Measurements from ENCODE around the gene WNK2.
"Not testable (repeated sequence)": the region's sequence is repeated elsewhere in the genome, so short reads cannot be mapped to it uniquely, and the experiment has no call there.

Gene WNK2

DNA sequence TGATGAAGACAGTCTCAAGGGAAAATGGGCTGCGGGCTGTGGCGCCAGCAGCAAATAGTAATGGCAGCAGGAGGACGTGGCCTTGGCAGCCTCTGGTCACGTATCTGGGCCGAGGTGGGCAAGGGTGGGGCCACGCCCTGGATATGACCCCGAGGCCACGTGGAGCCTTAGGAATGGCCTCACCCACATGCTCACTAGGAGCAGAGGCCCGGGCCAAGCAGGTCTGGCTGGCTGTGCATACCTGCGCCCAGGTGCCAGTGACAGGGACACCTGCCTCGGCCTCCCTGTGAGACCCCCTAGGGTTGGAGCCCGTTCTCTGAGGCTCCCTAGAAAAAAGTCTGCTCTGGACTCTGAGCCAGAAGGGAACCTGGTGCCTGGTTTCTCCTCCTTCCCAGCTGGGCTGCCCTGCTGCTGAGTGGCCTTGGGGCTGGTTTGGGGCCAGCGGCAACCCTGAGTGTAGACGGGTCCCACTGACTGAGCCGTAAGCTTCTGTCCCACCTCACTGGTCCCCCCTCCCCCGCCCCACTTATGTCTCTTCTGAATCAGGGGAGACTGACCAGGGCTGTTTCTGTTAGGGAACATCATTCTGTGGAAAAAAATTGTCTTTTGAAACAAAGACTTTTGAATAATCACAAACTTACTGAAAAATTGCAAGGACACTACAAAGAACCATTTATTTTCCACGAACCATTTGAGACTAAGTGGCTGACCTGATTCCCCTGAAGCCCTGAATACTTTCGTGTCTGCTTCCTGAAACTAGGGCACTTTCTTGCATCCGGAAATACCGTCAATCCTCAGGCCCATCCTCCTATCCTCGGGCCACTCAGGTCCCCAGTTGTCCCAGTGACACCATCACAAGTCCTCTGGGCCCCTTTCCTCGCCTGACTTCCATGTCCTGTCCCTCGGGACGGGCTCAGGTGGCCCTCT lies 60.8 kb downstream of the WNK2 start:
- no peaks in the 10 kb centered on the region for H3K9me3 ChIP-seq (ENCODE audit: insufficient read depth, low read depth, low read length)
- no peaks in the 10 kb centered on the region for H3K27me3 ChIP-seq (ENCODE audit: insufficient read depth, low read length)
- no peak overlapping the region for H3K9ac ChIP-seq (ENCODE audit: low read depth, low read length)
- no peak overlapping the region for H3K4me3 ChIP-seq (ENCODE audit: low read length)
- 93% methylated on average over 24 of the region's 24 CpGs for WGBS
- H3K36me3 ChIP-seq (ENCODE audit: insufficient read depth, low read length): peaks cover 4% of the 10 kb centered on the region; the same call in 1 of the 2 replicates
- peaks cover 11% of the 10 kb centered on the region; the same call in 1 of the 2 replicates for H3K4me1 ChIP-seq (ENCODE audit: insufficient read depth, low read length)
- H3K27ac ChIP-seq (ENCODE audit: low read depth, low read length): no peak overlapping the region

DNA sequence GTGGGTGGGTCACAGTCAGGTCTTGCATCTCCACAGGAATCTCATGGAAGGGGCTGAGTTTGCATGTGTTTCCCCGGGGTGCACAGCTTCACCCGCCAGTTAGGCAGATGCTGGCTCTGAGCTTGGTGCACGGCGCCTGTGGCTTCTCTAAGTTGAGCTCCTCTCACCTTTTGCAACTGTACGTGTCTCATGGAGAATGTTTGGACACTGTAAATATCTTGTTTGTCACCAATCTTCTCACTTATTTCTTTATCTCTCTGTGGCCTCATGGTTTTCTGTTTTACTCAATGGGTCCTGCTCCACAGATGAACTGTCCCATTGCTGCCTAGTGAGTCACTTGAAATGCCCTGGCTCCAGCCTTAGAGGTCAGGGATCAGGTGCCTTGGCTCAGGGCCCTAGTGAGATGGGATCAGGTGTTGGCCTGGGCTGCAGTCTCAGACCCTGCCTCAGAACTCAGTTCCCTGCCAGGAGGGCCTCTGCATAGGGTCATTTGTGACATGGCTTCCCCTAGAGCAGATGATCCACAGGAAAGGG lies 61.6 kb downstream of the WNK2 start:
- Histone ChIP-seq H3K4me1 (ENCODE audit: insufficient read depth, low read length) (peaks cover 11% of the 10 kb centered on the region; the same call in 1 of the 2 replicates), H3K9ac (ENCODE audit: low read depth, low read length) (no peak overlapping the region), H3K27ac (ENCODE audit: low read depth, low read length) (no peak overlapping the region), H3K4me3 (ENCODE audit: low read length) (no peak overlapping the region), H3K9me3 (ENCODE audit: insufficient read depth, low read depth, low read length) (no peaks in the 10 kb centered on the region), H3K27me3 (ENCODE audit: insufficient read depth, low read length) (no peaks in the 10 kb centered on the region), H3K36me3 (ENCODE audit: insufficient read depth, low read length) (peaks cover 7% of the 10 kb centered on the region)
- 92% methylated on average over 5 of the region's 5 CpGs for WGBS

DNA sequence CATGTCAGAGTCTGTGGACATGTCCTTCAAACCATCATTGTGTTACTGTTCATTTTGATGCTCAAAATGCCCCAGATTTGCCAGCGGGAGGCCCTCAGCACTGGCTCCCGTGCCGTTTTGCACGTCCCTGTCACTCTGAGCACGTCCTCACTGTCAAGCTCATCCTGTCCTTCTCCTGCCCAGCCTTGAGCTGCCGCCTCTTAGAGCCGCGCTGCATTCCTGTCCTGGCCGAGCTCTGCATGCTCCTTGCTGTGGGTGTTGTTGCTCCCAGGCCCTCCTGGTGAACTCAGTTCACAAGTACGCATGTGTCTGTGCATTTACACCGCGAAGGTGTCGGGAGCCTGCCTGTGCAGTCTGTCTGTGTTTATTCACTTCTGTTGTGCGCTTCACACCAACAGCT lies 62.2 kb downstream of the WNK2 start:
- Histone ChIP-seq H3K27me3 (ENCODE audit: insufficient read depth, low read length) (no peaks in the 10 kb centered on the region), H3K4me3 (ENCODE audit: low read length) (no peak overlapping the region), H3K36me3 (ENCODE audit: insufficient read depth, low read length) (peaks cover 5% of the 10 kb centered on the region), H3K27ac (ENCODE audit: low read depth, low read length) (no peak overlapping the region), H3K9me3 (ENCODE audit: insufficient read depth, low read depth, low read length) (no peaks in the 10 kb centered on the region), H3K9ac (ENCODE audit: low read depth, low read length) (no peak overlapping the region), H3K4me1 (ENCODE audit: insufficient read depth, low read length) (peaks cover 11% of the 10 kb centered on the region; the same call in 1 of the 2 replicates)
- WGBS: 92% methylated on average over 14 of the region's 14 CpGs

DNA sequence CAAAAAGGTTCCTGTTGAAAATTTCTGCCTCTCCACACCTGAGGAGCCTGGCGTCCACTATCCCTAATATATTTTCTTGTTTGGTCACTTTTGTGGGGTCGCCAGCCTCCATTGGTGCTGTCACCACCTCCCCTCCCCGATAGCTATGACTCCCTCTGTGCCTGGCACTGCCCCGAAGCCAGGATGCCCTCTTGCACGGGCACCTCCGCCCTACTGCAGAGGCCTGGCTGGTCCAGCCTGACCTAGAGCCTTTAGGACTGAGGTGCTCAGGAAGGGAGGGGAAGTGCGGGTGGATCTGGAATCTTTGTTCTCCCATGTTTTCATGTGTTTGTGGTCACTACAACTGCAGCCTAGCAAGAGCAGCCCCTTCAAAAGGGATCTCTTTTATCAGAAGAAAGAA lies 62.6 kb downstream of the WNK2 start:
- peaks cover 11% of the 10 kb centered on the region; the same call in 1 of the 2 replicates for H3K4me1 ChIP-seq (ENCODE audit: insufficient read depth, low read length)
- H3K4me3 ChIP-seq (ENCODE audit: low read length): no peak overlapping the region
- no peak overlapping the region for H3K9ac ChIP-seq (ENCODE audit: low read depth, low read length)
- H3K27ac ChIP-seq (ENCODE audit: low read depth, low read length): no peak overlapping the region
- H3K27me3 ChIP-seq (ENCODE audit: insufficient read depth, low read length): no peaks in the 10 kb centered on the region
- 92% methylated on average over 7 of the region's 7 CpGs for WGBS
- H3K9me3 ChIP-seq (ENCODE audit: insufficient read depth, low read depth, low read length): no peaks in the 10 kb centered on the region
- peaks cover 3% of the 10 kb centered on the region; the same call in 1 of the 2 replicates for H3K36me3 ChIP-seq (ENCODE audit: insufficient read depth, low read length)

DNA sequence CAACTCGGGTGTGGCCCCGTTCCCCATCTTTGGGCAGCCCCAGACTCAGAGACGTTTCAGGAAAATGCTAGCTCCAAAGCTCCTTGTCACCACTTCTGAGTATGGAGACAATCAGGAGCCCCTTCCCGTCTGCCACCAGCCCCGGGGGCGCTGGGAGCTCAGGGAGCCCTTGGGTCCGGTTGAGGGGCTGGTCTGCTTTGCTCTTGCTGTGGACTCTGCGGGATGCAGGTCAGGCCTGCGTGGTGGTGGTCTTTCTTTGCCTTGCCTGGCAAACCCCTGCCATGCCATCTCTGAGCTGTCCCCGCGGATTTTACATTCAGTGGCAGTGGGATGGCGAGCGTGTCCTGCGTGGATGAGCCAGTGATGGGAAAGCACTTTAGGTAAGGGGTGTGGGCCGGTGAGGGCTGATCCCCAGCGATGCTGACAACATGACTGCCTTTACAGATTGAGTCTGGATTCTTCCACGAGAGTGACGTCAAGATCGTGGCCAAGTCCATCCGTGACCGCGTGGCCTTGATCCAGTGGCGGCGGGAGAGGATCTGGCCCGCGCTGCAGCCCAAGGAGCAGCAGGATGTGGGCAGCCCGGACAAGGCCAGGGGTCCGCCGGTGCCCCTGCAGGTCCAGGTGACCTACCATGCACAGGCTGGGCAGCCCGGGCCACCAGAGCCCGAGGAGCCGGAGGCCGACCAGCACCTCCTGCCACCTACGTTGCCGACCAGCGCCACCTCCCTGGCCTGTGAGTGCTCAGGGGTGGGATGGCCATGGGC lies 63.3 kb downstream of the WNK2 start:
- no peaks in the 10 kb centered on the region for H3K9me3 ChIP-seq (ENCODE audit: insufficient read depth, low read depth, low read length)
- no peak overlapping the region for H3K27ac ChIP-seq (ENCODE audit: low read depth, low read length)
- H3K4me1 ChIP-seq (ENCODE audit: insufficient read depth, low read length): peaks cover 11% of the 10 kb centered on the region; the same call in 1 of the 2 replicates
- 96% methylated on average over 36 of the region's 36 CpGs for WGBS
- H3K4me3 ChIP-seq (ENCODE audit: low read length): no peak overlapping the region
- H3K27me3 ChIP-seq (ENCODE audit: insufficient read depth, low read length): no peaks in the 10 kb centered on the region
- peaks cover 3% of the 10 kb centered on the region; the same call in 1 of the 2 replicates for H3K36me3 ChIP-seq (ENCODE audit: insufficient read depth, low read length)
- no peak overlapping the region for H3K9ac ChIP-seq (ENCODE audit: low read depth, low read length)

DNA sequence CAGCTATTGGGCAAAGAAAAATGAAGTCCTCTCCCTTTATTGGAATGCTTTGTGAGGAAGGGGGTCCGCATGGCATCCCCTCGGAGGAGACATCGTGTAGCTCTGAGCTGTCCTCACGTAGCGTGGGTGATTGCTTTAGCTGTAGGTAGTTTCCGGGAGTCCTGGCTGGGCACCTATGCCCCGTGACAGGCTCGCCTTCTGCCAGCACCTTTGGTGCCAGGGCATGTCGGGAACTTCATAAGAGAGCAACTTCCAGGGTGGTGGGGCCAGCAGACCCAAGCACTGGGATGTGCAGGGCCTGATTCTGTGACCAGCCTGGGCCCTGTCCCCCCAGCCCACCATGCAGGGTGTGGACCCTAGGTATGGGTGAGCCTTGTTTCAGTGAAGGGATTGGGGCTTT lies 64.0 kb downstream of the WNK2 start:
- H3K9me3 ChIP-seq (ENCODE audit: insufficient read depth, low read depth, low read length): no peaks in the 10 kb centered on the region
- WGBS: 96% methylated on average over 8 of the region's 9 CpGs

DNA sequence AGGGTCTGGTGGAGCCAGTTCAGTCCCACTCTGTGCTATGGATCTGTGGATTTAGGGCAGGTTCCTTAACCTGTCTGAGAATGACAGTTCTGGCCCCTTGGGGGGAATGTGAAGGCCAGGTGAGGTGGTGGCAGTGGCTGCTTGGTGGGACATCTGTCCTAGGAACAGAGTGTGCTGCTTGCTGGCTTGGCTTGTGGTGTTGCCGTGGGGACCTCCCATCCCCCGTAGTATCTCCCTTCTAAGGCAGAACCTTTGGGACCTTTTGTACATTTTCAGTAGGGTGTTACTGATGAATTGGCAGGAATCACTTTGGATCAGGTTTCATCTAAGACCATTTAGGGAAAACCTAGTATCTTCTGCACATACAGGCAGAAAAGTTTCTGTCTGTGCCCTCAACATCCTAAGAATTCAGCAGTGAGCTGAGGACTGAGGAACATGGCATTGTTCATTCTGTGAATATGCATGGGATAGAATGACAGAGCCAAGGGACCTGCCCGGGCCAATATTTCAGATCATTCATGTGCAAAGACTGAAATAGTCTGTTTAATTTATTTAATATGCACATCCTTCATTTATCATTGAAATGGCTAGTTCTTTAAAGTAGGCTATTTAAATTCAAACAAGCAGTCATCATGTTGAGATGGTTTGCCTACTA lies 64.6 kb downstream of the WNK2 start:
- Histone ChIP-seq H3K4me3 (ENCODE audit: low read length) (no peak overlapping the region), H3K27ac (ENCODE audit: low read depth, low read length) (no peak overlapping the region), H3K27me3 (ENCODE audit: insufficient read depth, low read length) (no peaks in the 10 kb centered on the region), H3K9ac (ENCODE audit: low read depth, low read length) (no peak overlapping the region), H3K9me3 (ENCODE audit: insufficient read depth, low read depth, low read length) (no peaks in the 10 kb centered on the region), H3K4me1 (ENCODE audit: insufficient read depth, low read length) (peaks cover 8% of the 10 kb centered on the region; the same call in 1 of the 2 replicates), H3K36me3 (ENCODE audit: insufficient read depth, low read length) (peaks cover 6% of the 10 kb centered on the region; the same call in 1 of the 2 replicates)
- WGBS: 89% methylated on average over 3 of the region's 3 CpGs

More for the DNA sequence above, 64.0 kb downstream of the WNK2 start:
- Histone ChIP-seq H3K4me1 (ENCODE audit: insufficient read depth, low read length) (peaks cover 10% of the 10 kb centered on the region; the same call in 1 of the 2 replicates), H3K4me3 (ENCODE audit: low read length) (no peak overlapping the region), H3K36me3 (ENCODE audit: insufficient read depth, low read length) (peaks cover 4% of the 10 kb centered on the region; the same call in 1 of the 2 replicates), H3K27me3 (ENCODE audit: insufficient read depth, low read length) (no peaks in the 10 kb centered on the region), H3K27ac (ENCODE audit: low read depth, low read length) (no peak overlapping the region), H3K9ac (ENCODE audit: low read depth, low read length) (no peak overlapping the region)

DNA sequence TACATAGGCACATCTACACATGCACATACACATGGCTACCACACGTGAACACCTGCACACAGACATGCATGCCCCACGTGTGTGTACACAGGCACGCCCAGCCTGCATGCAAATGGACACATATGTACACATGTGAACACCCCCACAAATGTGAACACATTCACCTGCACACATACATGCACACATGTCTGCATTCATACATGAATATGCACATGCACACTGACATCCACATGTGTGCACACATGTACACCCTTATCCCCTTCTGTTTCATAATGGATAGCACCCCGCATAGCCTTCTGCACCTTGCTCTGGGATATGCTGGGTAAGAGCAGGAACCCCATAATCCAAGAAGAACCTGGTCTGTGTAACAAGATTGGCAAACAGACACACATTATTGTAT lies 66.2 kb downstream of the WNK2 start:
- Histone ChIP-seq H3K9me3 (ENCODE audit: insufficient read depth, low read depth, low read length) (no peaks in the 10 kb centered on the region), H3K9ac (ENCODE audit: low read depth, low read length) (no peak overlapping the region), H3K4me3 (ENCODE audit: low read length) (no peak overlapping the region), H3K27ac (ENCODE audit: low read depth, low read length) (no peak overlapping the region), H3K36me3 (ENCODE audit: insufficient read depth, low read length) (peaks cover 10% of the 10 kb centered on the region; the same call in 1 of the 2 replicates), H3K27me3 (ENCODE audit: insufficient read depth, low read length) (no peaks in the 10 kb centered on the region), H3K4me1 (ENCODE audit: insufficient read depth, low read length) (peaks cover 8% of the 10 kb centered on the region; the same call in 1 of the 2 replicates)
- WGBS: 94% methylated on average over 4 of the region's 4 CpGs

DNA sequence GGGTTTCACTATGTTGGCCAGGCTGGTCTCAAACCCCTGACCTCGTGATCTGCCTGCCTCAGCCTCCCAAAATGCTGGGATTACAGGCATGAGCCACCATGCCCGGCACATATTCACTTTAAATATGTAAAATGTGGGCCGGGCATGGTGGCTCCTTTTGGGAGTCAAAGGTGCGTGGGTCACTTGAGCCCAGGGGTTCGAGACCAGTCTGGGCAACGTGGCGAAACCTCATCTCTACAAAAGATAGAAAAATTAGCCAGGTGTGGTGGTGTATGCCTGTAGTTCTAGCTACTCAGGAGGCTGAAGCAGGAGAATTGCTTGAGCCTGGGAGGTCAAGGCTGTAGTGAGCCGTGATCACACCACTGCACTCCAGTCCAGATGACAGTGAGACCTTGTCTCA lies 67.4 kb downstream of the WNK2 start:
- peaks cover 10% of the 10 kb centered on the region; the same call in 1 of the 2 replicates for H3K36me3 ChIP-seq (ENCODE audit: insufficient read depth, low read length)
- not testable (repeated sequence) for H3K9me3 ChIP-seq (ENCODE audit: insufficient read depth, low read depth, low read length); H3K27me3 ChIP-seq (ENCODE audit: insufficient read depth, low read length); H3K4me1 ChIP-seq (ENCODE audit: insufficient read depth, low read length); H3K4me3 ChIP-seq (ENCODE audit: low read length); H3K9ac ChIP-seq (ENCODE audit: low read depth, low read length); H3K27ac ChIP-seq (ENCODE audit: low read depth, low read length)
- WGBS: 96% methylated on average over 7 of the region's 8 CpGs

DNA sequence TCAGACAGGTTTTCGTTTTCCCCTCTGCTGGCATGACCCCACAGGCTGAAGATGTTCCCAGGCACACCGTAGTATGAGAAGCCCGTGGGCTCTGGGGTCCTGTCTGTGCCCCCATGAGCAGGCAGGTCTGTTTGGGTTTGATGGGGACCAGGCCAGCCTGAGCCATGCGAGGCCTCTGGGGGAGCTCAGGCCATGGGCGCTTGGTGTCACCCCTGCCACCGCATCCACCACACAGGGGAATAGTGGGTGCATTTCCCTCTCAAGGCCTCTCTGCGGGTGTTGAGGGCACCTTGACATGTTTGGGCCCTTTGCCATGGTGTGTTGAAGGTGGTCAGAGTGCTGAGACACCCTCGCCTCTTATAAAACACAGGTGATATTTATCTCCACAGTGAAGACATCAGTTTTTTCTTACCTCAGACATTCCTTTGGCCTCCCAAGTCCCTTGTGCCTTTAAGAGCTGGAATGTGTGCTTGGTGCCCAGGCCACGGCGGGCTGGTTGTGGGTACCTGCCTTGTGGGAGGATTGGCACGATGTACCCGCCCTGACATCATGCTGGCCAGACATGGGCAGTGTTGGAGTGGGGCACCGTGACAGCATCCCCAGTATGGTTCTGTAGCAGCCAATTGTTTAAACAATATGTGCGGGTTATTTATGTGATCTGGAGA lies 68.3 kb downstream of the WNK2 start:
- no peak overlapping the region for H3K4me3 ChIP-seq (ENCODE audit: low read length)
- H3K9ac ChIP-seq (ENCODE audit: low read depth, low read length): no peak overlapping the region
- 96% methylated on average over 14 of the region's 14 CpGs for WGBS
- no peaks in the 10 kb centered on the region for H3K27me3 ChIP-seq (ENCODE audit: insufficient read depth, low read length)
- H3K9me3 ChIP-seq (ENCODE audit: insufficient read depth, low read depth, low read length): no peaks in the 10 kb centered on the region
- H3K36me3 ChIP-seq (ENCODE audit: insufficient read depth, low read length): peaks cover 10% of the 10 kb centered on the region; the same call in 1 of the 2 replicates
- peaks cover 8% of the 10 kb centered on the region; the same call in 1 of the 2 replicates for H3K4me1 ChIP-seq (ENCODE audit: insufficient read depth, low read length)
- no peak overlapping the region for H3K27ac ChIP-seq (ENCODE audit: low read depth, low read length)

All from HUES64 (cell line).